Activated CD4-positive, alpha-beta T cell treated with anti-CD3 and anti-CD28 coated beads, Interleukin-2, amount 10 ng/mL, durations not matched to agents 7 days and 5 days (primary cell): ENCODE results near the gene DNMT1. TPM values are rescaled to one million over a fixed set of nuclear protein-coding genes. Genes with fewer than 3 reads are reported as not detected.
"Not testable (repeated sequence)": the region's sequence is repeated elsewhere in the genome, so short reads cannot be mapped to it uniquely, and the experiment has no call there.

ENCODE experiments used
- CTCF ChIA-PET: fragments of 350-600 bp; sonication (Branson Sonifier 250); formaldehyde crosslinking; loops from one replicate; lab custom pipeline; 2021; ENCODE audit warnings: antibody characterized with exemption; lab: Charles Lee
- POLR2A ChIA-PET: fragments of 350-600 bp; sonication (Branson Sonifier 250); formaldehyde crosslinking; loops from one replicate; lab custom pipeline; 2021; ENCODE audit warnings: antibody characterized with exemption; lab: Charles Lee
- DNase-seq: peaks from one replicate; pipeline ENCODE4 v3.0.0-alpha.2; 2020
- H3K27ac Mint-ChIP-seq: one replicate; pipeline ENCODE4 v1.8.0; 2021; ENCODE audit warnings: mild to moderate bottlenecking, moderate library complexity, mixed read lengths
- H3K27me3 Mint-ChIP-seq: one replicate; pipeline ENCODE4 v1.8.0; 2021; ENCODE audit warnings: mixed read lengths
- H3K36me3 Mint-ChIP-seq: one replicate; pipeline ENCODE4 v1.8.0; 2021; ENCODE audit warnings: low read depth, mixed read lengths
- H3K4me1 Mint-ChIP-seq: one replicate; pipeline ENCODE4 v1.8.0; 2021; ENCODE audit warnings: mixed read lengths
- H3K4me3 Mint-ChIP-seq: one replicate; pipeline ENCODE4 v1.8.0; 2021; ENCODE audit warnings: mild to moderate bottlenecking, moderate library complexity, mixed read lengths
- H3K9me3 Mint-ChIP-seq: one replicate; pipeline ENCODE4 v1.8.0; 2021; ENCODE audit warnings: mixed read lengths
- total RNA-seq, 2 experiments: library from RNA; stranded (reverse); gene quantifications; one replicate each; pipeline ENCODE4 v1.2.3, GENCODE V29; 2021

DNMT1 gene
- total RNA-seq, 2 experiments from 2014 or later: 375 to 404 TPM

- POLR2A ChIA-PET: no interaction called here
- peaks cover 60% of the 10 kb centered on the region for H3K36me3 Mint-ChIP-seq
- H3K27ac Mint-ChIP-seq: no peak overlapping the region
- no peak overlapping the region for H3K4me3 Mint-ChIP-seq
- H3K4me1 Mint-ChIP-seq: peaks cover 16% of the 10 kb centered on the region
- CTCF ChIA-PET: interaction anchor here (1.2 kb wide), 1 partner anchor 89 kb away, joined by 6 read pairs; no protein-coding TSS in a partner anchor
- H3K27me3 Mint-ChIP-seq: no peaks in the 10 kb centered on the region
- H3K9me3 Mint-ChIP-seq: no peaks in the 10 kb centered on the region
- DNase-seq: no peak
Observed at GRCh38 chr19:10173527-10173926, 21.2 kb downstream of the DNMT1 start.

GRCh38 chr19:10168386-10168948 is 26.3 kb downstream of the DNMT1 start:
- Mint-ChIP-seq H3K27ac (peak overlapping the region; percentile 84), H3K4me3 (no peak overlapping the region), H3K27me3 (no peaks in the 10 kb centered on the region), H3K9me3 (no peaks in the 10 kb centered on the region), H3K36me3 (peaks cover 63% of the 10 kb centered on the region), H3K4me1 (peaks cover 17% of the 10 kb centered on the region)
- POLR2A ChIA-PET: no interaction called here
- no peak for DNase-seq
- CTCF ChIA-PET: interaction anchor here (0.6 to 1.1 kb wide), 4 partner anchors 25 to 563 kb away, joined by 3 to 5 read pairs (median 3); no protein-coding TSS in a partner anchor

GRCh38 chr19:10167459-10167858 is 27.3 kb downstream of the DNMT1 start:
- POLR2A ChIA-PET: no interaction called here
- CTCF ChIA-PET: interaction anchor here (0.8 to 1.3 kb wide), 3 partner anchors 15 to 83 kb away, joined by 3 to 4 read pairs (median 4); no protein-coding TSS in a partner anchor
- no peak overlapping the region for H3K27ac Mint-ChIP-seq

GRCh38 chr19:10166501-10166900 is 28.3 kb downstream of the DNMT1 start:
- Mint-ChIP-seq H3K36me3 (peaks cover 63% of the 10 kb centered on the region), H3K4me1 (peaks cover 17% of the 10 kb centered on the region)
- H3K27ac Mint-ChIP-seq, H3K9me3 Mint-ChIP-seq, DNase-seq, H3K4me3 Mint-ChIP-seq, POLR2A ChIA-PET, H3K27me3 Mint-ChIP-seq: not testable (repeated sequence)
- CTCF ChIA-PET: interaction anchor here (0.5 to 1.3 kb wide), 2 partner anchors 84 to 1790 kb away, joined by 4 read pairs; no protein-coding TSS in a partner anchor

More at GRCh38 chr19:10167459-10167858, 27.3 kb downstream of the DNMT1 start:
- Mint-ChIP-seq H3K27me3 (no peaks in the 10 kb centered on the region), H3K9me3 (no peaks in the 10 kb centered on the region), H3K4me1 (peaks cover 17% of the 10 kb centered on the region), H3K4me3 (no peak overlapping the region), H3K36me3 (peaks cover 64% of the 10 kb centered on the region)
- no peak for DNase-seq

- no peak overlapping the region for H3K27ac Mint-ChIP-seq
- H3K36me3 Mint-ChIP-seq: peaks cover 66% of the 10 kb centered on the region
Observed at GRCh38 chr19:10166046-10166445, 28.7 kb downstream of the DNMT1 start.

GRCh38 chr19:10163536-10163935 is 31.2 kb downstream of the DNMT1 start:
- Mint-ChIP-seq H3K9me3 (no peaks in the 10 kb centered on the region), H3K4me3 (no peak overlapping the region), H3K27me3 (no peaks in the 10 kb centered on the region), H3K36me3 (peaks cover 71% of the 10 kb centered on the region), H3K27ac (no peak overlapping the region), H3K4me1 (peaks cover 6% of the 10 kb centered on the region)
- POLR2A ChIA-PET: no interaction called here
- CTCF ChIA-PET: no interaction called here
- no peak for DNase-seq

More at GRCh38 chr19:10166046-10166445, 28.7 kb downstream of the DNMT1 start:
- H3K4me1 Mint-ChIP-seq: peaks cover 17% of the 10 kb centered on the region
- DNase-seq: no peak
- ChIA-PET POLR2A (no interaction called here), CTCF (interaction anchor here (0.9 kb wide), 1 partner anchor 25 kb away, joined by 3 read pairs; no protein-coding TSS in a partner anchor)
- no peaks in the 10 kb centered on the region for H3K27me3 Mint-ChIP-seq
- no peaks in the 10 kb centered on the region for H3K9me3 Mint-ChIP-seq
- no peak overlapping the region for H3K4me3 Mint-ChIP-seq

- H3K36me3 Mint-ChIP-seq: peaks cover 73% of the 10 kb centered on the region
- no peaks in the 10 kb centered on the region for H3K9me3 Mint-ChIP-seq
- H3K27ac Mint-ChIP-seq: no peak overlapping the region
- H3K27me3 Mint-ChIP-seq: no peaks in the 10 kb centered on the region
- no peak for DNase-seq
- no peak overlapping the region for H3K4me3 Mint-ChIP-seq
- ChIA-PET POLR2A (no interaction called here), CTCF (no interaction called here)
- no peaks in the 10 kb centered on the region for H3K4me1 Mint-ChIP-seq
Observed at GRCh38 chr19:10159610-10160009, 35.1 kb downstream of the DNMT1 start.

GRCh38 chr19:10158485-10158884 is 36.3 kb downstream of the DNMT1 start:
- H3K36me3 Mint-ChIP-seq: peaks cover 72% of the 10 kb centered on the region

GRCh38 chr19:10158071-10158470 is 36.7 kb downstream of the DNMT1 start:
- H3K27me3 Mint-ChIP-seq: no peaks in the 10 kb centered on the region
- H3K36me3 Mint-ChIP-seq: peaks cover 69% of the 10 kb centered on the region
- H3K9me3 Mint-ChIP-seq: no peaks in the 10 kb centered on the region
- no peaks in the 10 kb centered on the region for H3K4me1 Mint-ChIP-seq
- CTCF ChIA-PET: no interaction called here
- POLR2A ChIA-PET: no interaction called here
- no peak for DNase-seq
- no peak overlapping the region for H3K27ac Mint-ChIP-seq
- H3K4me3 Mint-ChIP-seq: no peak overlapping the region

More at GRCh38 chr19:10158485-10158884, 36.3 kb downstream of the DNMT1 start:
- ChIA-PET POLR2A (interaction anchor here (0.6 kb wide), 1 partner anchor 26 kb away, joined by 3 read pairs; no protein-coding TSS in a partner anchor), CTCF (no interaction called here)
- Mint-ChIP-seq H3K4me3 (no peak overlapping the region), H3K9me3 (no peaks in the 10 kb centered on the region), H3K4me1 (no peaks in the 10 kb centered on the region), H3K27me3 (no peaks in the 10 kb centered on the region), H3K27ac (no peak overlapping the region)
- DNase-seq: no peak

GRCh38 chr19:10155839-10156238 is 38.9 kb downstream of the DNMT1 start:
- POLR2A ChIA-PET: no interaction called here
- peaks cover 77% of the 10 kb centered on the region for H3K36me3 Mint-ChIP-seq

GRCh38 chr19:10152100-10152499 is 42.7 kb downstream of the DNMT1 start:
- POLR2A ChIA-PET: no interaction called here

More at GRCh38 chr19:10155839-10156238, 38.9 kb downstream of the DNMT1 start:
- H3K4me3 Mint-ChIP-seq: no peak overlapping the region
- no peaks in the 10 kb centered on the region for H3K4me1 Mint-ChIP-seq
- CTCF ChIA-PET: interaction anchor here (2.2 kb wide), 1 partner anchor 94 kb away, joined by 4 read pairs; no protein-coding TSS in a partner anchor
- H3K9me3 Mint-ChIP-seq: no peaks in the 10 kb centered on the region
- no peak for DNase-seq
- H3K27ac Mint-ChIP-seq: no peak overlapping the region
- no peaks in the 10 kb centered on the region for H3K27me3 Mint-ChIP-seq

GRCh38 chr19:10151521-10151920 is 43.2 kb downstream of the DNMT1 start:
- Mint-ChIP-seq H3K36me3 (peaks cover 66% of the 10 kb centered on the region), H3K4me3 (no peak overlapping the region), H3K9me3 (no peaks in the 10 kb centered on the region), H3K27ac (no peak overlapping the region), H3K4me1 (peaks cover 1% of the 10 kb centered on the region), H3K27me3 (no peaks in the 10 kb centered on the region)
- DNase-seq: no peak
- ChIA-PET POLR2A (no interaction called here), CTCF (interaction anchor here (1.3 kb wide), 1 partner anchor 8 kb away, joined by 3 read pairs; no protein-coding TSS in a partner anchor)

More at GRCh38 chr19:10152100-10152499, 42.7 kb downstream of the DNMT1 start:
- Mint-ChIP-seq H3K4me3 (no peak overlapping the region), H3K27me3 (no peaks in the 10 kb centered on the region), H3K36me3 (peaks cover 67% of the 10 kb centered on the region), H3K27ac (no peak overlapping the region), H3K4me1 (no peaks in the 10 kb centered on the region), H3K9me3 (no peaks in the 10 kb centered on the region)
- CTCF ChIA-PET: interaction anchor here (0.9 to 1.3 kb wide), 2 partner anchors 9 to 16 kb away, joined by 3 read pairs; no protein-coding TSS in a partner anchor
- DNase-seq: no peak

- POLR2A ChIA-PET: no interaction called here
- DNase-seq: no peak
- CTCF ChIA-PET: interaction anchor here (0.6 to 1.0 kb wide), 2 partner anchors 13 to 52 kb away, joined by 3 read pairs; no protein-coding TSS in a partner anchor
- H3K9me3 Mint-ChIP-seq: no peaks in the 10 kb centered on the region
- peaks cover 70% of the 10 kb centered on the region for H3K36me3 Mint-ChIP-seq
- peaks cover 14% of the 10 kb centered on the region for H3K4me1 Mint-ChIP-seq
- no peaks in the 10 kb centered on the region for H3K27me3 Mint-ChIP-seq
- H3K27ac Mint-ChIP-seq: no peak overlapping the region
- no peak overlapping the region for H3K4me3 Mint-ChIP-seq
Observed at GRCh38 chr19:10149427-10149826, 45.3 kb downstream of the DNMT1 start.
